GM06990 (cell line): ENCODE data around the gene PLEKHJ1.

Experiments used
- DNase-seq: peaks from one replicate; pipeline ENCODE4 v3.0.0-alpha.2; 2011; ENCODE audit not compliant: insufficient read length; ENCODE audit errors: extremely low read depth
- H3K27me3 ChIP-seq: replicated peaks from 2 replicates; pipeline ENCODE4 v1.6.0; 2011; ENCODE audit warnings: low read length; ENCODE audit not compliant: control insufficient read depth, insufficient read depth
- H3K36me3 ChIP-seq: 2 replicates; pipeline ENCODE4 v1.5.1; 2011; ENCODE audit warnings: low read length; ENCODE audit not compliant: control insufficient read depth, insufficient read depth
- H3K4me3 ChIP-seq: replicated peaks from 2 replicates; pipeline ENCODE4 v1.5.1; 2011; ENCODE audit warnings: low read depth, mild to moderate bottlenecking, control low read depth, low read length
- TF ChIP-seq, protein P1 (sequence below): IDR thresholded peaks from 2 replicates; pipeline ENCODE4 v1.5.1; 2011; ENCODE audit warnings: low read length, control low read depth, mild to moderate bottlenecking, inconsistent platforms; ENCODE audit not compliant: insufficient read depth, poor library complexity, severe bottlenecking

Gene PLEKHJ1

DNA sequence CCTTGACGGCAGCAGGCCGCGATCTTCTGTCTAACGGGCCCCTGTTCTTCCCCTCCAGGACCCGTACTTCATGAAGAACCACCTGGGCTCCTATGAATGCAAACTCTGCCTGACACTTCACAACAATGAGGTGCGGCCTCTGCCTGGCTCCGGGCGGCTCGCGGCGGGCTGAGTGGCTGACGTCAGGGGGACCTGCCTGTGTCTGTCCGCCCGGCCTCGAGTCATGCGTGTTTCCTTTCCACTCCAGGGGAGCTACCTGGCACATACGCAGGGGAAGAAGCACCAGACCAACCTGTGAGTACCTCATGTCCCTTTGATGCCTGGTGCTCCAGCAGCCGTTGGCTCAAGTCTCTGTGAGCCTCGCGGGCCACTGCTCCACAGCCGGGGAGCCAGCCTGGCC, 8.4 kb upstream of the PLEKHJ1 start:
- Histone ChIP-seq H3K36me3 (peaks cover 52% of the 10 kb centered on the region), H3K27me3 (no peaks in the 10 kb centered on the region), H3K4me3 (no peak overlapping the region)
- no peak for DNase-seq
- TF ChIP-seq, protein P1, sequence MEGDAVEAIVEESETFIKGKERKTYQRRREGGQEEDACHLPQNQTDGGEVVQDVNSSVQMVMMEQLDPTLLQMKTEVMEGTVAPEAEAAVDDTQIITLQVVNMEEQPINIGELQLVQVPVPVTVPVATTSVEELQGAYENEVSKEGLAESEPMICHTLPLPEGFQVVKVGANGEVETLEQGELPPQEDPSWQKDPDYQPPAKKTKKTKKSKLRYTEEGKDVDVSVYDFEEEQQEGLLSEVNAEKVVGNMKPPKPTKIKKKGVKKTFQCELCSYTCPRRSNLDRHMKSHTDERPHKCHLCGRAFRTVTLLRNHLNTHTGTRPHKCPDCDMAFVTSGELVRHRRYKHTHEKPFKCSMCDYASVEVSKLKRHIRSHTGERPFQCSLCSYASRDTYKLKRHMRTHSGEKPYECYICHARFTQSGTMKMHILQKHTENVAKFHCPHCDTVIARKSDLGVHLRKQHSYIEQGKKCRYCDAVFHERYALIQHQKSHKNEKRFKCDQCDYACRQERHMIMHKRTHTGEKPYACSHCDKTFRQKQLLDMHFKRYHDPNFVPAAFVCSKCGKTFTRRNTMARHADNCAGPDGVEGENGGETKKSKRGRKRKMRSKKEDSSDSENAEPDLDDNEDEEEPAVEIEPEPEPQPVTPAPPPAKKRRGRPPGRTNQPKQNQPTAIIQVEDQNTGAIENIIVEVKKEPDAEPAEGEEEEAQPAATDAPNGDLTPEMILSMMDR: no peak

DNA sequence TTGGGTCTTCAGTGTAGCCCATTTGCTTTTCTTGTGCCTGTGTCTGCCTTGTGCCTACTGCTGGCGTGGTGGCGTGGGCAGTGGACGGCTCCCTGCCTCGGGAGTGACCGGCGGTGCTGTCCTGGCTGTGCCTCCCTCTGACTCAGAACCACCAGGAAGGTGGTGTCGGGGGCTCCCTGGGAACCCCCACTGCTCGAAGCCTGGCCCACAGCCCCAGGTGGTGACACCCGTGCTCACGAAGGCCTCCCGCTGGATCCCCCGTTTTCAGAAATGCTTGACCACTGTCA, 7.9 kb upstream of the PLEKHJ1 start:
- no peak for DNase-seq
- Histone ChIP-seq H3K36me3 (peaks cover 51% of the 10 kb centered on the region), H3K27me3 (no peaks in the 10 kb centered on the region), H3K4me3 (no peak overlapping the region)
- TF ChIP-seq, protein P1: no peak

DNA sequence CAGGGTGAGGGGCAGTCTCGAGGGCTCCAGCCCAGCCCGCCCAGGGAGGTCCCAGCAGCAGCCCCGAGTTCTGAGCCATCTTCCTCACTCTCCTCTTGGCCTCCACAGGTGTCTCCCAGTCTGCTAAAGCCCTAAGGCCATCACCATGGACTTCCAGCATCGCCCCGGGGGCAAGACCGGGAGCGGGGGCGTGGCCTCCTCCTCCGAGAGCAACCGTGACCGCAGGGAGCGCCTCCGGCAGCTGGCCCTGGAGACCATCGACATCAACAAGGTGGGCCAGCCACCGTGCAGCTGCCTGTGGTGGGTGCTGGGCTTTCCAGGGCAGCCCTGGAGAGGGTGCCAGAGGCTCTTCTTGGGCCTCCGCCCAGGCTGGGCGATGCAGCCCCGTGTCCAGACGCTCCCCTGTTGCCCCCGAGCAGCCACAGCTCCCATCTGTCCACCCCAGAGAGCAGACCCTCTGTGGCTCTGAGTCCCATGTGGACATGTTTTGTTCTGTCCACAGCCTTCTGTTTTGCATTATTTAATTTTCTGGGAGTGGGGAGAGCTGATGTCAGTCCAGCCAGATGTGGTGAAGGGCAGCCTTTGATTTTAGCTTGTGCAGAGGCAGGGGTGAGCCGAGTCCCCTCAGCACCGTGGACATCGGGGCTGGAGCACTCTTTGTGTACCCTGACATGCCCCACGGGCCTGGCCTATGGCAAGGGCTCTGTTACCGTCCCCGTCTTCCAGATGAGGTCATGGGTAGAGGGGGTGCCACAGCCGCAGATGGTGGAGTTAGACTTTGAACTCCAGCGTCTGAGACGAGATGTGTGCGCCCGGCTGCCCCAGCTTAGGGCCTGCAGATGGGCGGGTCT, 7.4 kb upstream of the PLEKHJ1 start:
- no peaks in the 10 kb centered on the region for H3K27me3 ChIP-seq
- H3K4me3 ChIP-seq: no peak overlapping the region
- DNase-seq: no peak
- peaks cover 49% of the 10 kb centered on the region for H3K36me3 ChIP-seq
- TF ChIP-seq, protein P1: no peak

DNA sequence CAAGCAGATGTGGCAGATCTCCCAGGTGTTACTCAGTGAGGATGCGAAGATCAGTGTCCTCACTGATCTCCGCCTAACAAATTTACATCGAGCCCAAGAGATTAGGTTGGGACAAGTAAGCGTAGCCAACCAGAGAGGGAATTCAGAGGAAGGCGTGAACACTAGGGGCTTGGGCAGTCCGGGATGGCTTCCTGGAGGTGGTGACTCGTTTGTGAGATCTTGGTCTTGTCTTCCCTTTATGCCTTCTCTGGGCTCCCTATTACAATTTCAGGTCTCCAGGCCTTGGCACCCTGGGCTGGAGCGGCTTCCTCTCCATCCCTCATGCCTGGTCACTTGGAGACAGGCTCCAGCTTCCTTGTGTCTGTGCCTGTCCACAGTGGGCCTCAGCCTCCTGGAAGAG, 6.7 kb upstream of the PLEKHJ1 start:
- DNase-seq: no peak
- H3K4me3 ChIP-seq: no peak overlapping the region
- H3K27me3 ChIP-seq: no peaks in the 10 kb centered on the region
- TF ChIP-seq, protein P1: no peak
- peaks cover 49% of the 10 kb centered on the region for H3K36me3 ChIP-seq

DNA sequence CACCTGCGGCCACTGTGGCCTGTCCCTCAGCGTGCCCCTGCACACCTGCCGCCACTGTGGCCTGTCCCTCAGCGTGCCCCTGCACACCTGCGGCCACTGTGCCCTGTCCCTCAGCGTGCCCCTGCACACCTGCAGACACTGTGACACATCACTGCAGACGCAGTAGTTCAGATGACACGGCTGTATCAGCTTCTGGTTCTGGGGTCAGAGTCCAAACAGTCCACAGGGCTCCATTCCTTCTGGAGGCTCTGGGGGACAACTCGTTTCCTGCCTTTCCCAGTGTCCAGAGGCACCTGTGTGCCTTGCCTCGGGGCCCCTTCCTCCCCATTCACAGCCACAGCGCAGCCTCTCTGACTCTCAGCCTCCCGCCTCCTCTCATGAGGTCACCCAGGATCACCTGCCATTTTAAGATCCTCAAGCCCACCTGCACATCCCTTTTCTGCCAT, 6.0 kb upstream of the PLEKHJ1 start:
- DNase-seq: no peak
- TF ChIP-seq, protein P1: no peak
- Histone ChIP-seq H3K36me3 (peaks cover 45% of the 10 kb centered on the region), H3K4me3 (no peak overlapping the region), H3K27me3 (no peaks in the 10 kb centered on the region)
